Stomach (tissue), 9 donors: ENCODE results near the gene SYNE2. TPM values are rescaled to one million over a fixed set of nuclear protein-coding genes. Genes with fewer than 3 reads are reported as not detected.
A peak's percentile ranks its signal among the peaks of the same experiment; 100 is the strongest.
"Not testable (repeated sequence)": the region's sequence is repeated elsewhere in the genome, so short reads cannot be mapped to it uniquely, and the experiment has no call there.

Source experiments
- DNase-seq, 2 donors: peaks; one replicate each; pipeline versions ENCODE4 v3.0.0 to v3.0.0-alpha.2; 2013 to 2019
- H3K27ac ChIP-seq, 5 donors: fragments of 200-600 bp in 4 of 5; sonication (generic) in 4 of 5; one replicate each; pipeline ENCODE4 v1.5.1; 2013 to 2019; ENCODE audit warnings: mild to moderate bottlenecking in 1 of 5, moderate library complexity in 1 of 5
- H3K27me3 ChIP-seq, 3 donors: fragments of 200-600 bp; sonication (generic); one replicate each; pipeline ENCODE4 v1.5.1; 2017 to 2019; ENCODE audit warnings: mixed run types in 1 of 3
- H3K36me3 ChIP-seq, 4 donors: fragments of 200-600 bp; sonication (generic); 1 replicate in 3 of 4; 2 replicates in 1 of 4; pipeline ENCODE4 v1.5.1; 2016 to 2019
- H3K4me1 ChIP-seq, 4 donors: fragments of 200-600 bp; sonication (generic); one replicate each; pipeline ENCODE4 v1.5.1; 2016 to 2019
- H3K4me3 ChIP-seq, 4 donors: fragments of 200-600 bp; sonication (generic) in 3 of 4; one replicate each; pipeline ENCODE4 v1.5.1; 2016 to 2019; ENCODE audit warnings: mild to moderate bottlenecking in 1 of 4
- H3K9me3 ChIP-seq, 4 donors: fragments of 200-600 bp; sonication (generic); one replicate each; pipeline ENCODE4 v1.5.1; 2016 to 2019
- CTCF ChIP-seq, 7 experiments: fragments of 450-650 bp in 4 of 7; fragments of 200-600 bp in 3 of 7; sonication (generic) in 3 of 7; IDR thresholded peaks; one replicate each; pipeline ENCODE4 v1.5.1; 2016 to 2019; ENCODE audit warnings: antibody characterized with exemption in 7 of 7, control low read depth in 2 of 7, mild to moderate bottlenecking in 1 of 7
- EP300 ChIP-seq: sonication (generic); formaldehyde crosslinking; IDR thresholded peaks from one replicate; pipeline ENCODE4 v1.6.1; 2017; ENCODE audit warnings: antibody characterized with exemption
- POLR2A ChIP-seq, 4 donors: fragments of 450-650 bp; IDR thresholded peaks; one replicate each; pipeline ENCODE4 v1.6.1; 2016; ENCODE audit warnings: antibody characterized with exemption in 4 of 4, control low read depth in 2 of 4, mild to moderate bottlenecking in 1 of 4, moderate library complexity in 1 of 4
- POLR2AphosphoS5 ChIP-seq, 3 donors: sonication (generic); formaldehyde crosslinking; IDR thresholded peaks; one replicate each; pipeline ENCODE4 v1.6.1; 2016; ENCODE audit warnings: antibody characterized with exemption in 3 of 3
- WGBS, 5 donors: extraction: QIAGEN DNeasy Blood & Tissue Kit in 3 of 5; methylation state at CpG; one replicate each; pipeline versions ENCODE4 v1.1.5 to v1.1.7; 2013 to 2018; 5-methylcytosine and 5-hydroxymethylcytosine counted together
- intact Hi-C: fragments of 100-400 bp; cut with DNase I; formaldehyde crosslinking; loops from one replicate; pipeline ENCODE4 v1.15.1; 2023; ENCODE audit warnings: low total_unique reads
- polyA plus RNA-seq, 3 donors: library from polyadenylated mRNA; stranded (reverse); fragments of 200-250 nt; gene quantifications; one replicate each; pipeline ENCODE4 v1.2.3, GENCODE V29; 2013
- total RNA-seq, 5 donors: library from RNA; depleted of rRNA; stranded (reverse); fragments of >200 nt; gene quantifications; one replicate each; pipeline versions ENCODE4 v1.1.0 to v1.2.3, GENCODE V29; 2014 to 2016
- donor health status: healthy with polysubstance abuse.
- donor health status: Bipolar disorder and iron deficiency.
- donor health status: healthy.

SYNE2 gene
- total and polyA plus RNA-seq, 8 donors: 14.4 to 280 (median 120) TPM

GRCh38 chr14:64176330-64176729 lies 323.5 kb downstream of the SYNE2 start:
- no peaks in the 10 kb centered on the region for H3K4me1 ChIP-seq
- intact Hi-C loops: no loop called here
- H3K36me3 ChIP-seq: peaks cover 0 to 93% (median 77%) of the 10 kb centered on the region in 4 donors
- no peak overlapping the region for H3K27ac ChIP-seq
- no peaks in the 10 kb centered on the region for H3K9me3 ChIP-seq
- H3K27me3 ChIP-seq: no peaks in the 10 kb centered on the region
- no peak for TF ChIP-seq POLR2A (IDR thresholded peaks at IDR 0.05)
- no peak for TF ChIP-seq POLR2AphosphoS5 (IDR thresholded peaks at IDR 0.05)
- TF ChIP-seq CTCF (IDR thresholded peaks at IDR 0.05): no peak
- no peak for TF ChIP-seq EP300
- WGBS, 5 donors: 92 to 95% (median 93%) methylated on average over 2 of the region's 2 CpGs
- no peak overlapping the region for H3K4me3 ChIP-seq
- no peak for DNase-seq

DNA sequence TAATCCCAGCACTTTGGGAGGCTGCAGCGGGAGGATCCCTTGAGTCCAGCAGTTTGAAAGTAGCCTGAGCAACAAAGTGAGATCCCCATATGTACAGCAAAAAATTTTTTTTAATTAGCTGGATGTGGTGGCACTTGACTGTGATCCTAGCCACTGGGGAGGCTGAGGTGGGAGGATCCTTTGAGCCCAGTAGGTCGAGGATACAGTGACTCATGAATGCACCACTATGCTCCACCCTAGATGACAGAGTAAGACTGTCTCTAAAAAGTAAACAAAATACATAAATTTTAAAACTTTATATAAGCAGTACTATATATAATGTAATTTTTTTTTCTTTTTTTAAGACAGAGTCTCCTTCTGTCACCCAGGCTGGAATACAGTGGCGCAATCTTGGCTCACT lies 326.0 kb downstream of the SYNE2 start:
- H3K9me3 ChIP-seq: no peaks in the 10 kb centered on the region
- no peak for DNase-seq
- WGBS, 5 donors: 91 to 95% (median 92%) methylated on average over 3 of the region's 3 CpGs
- H3K36me3 ChIP-seq: peaks cover 0 to 74% (median 61%) of the 10 kb centered on the region in 4 donors
- intact Hi-C loops: no loop called here
- no peak overlapping the region for H3K27ac ChIP-seq
- H3K4me1 ChIP-seq: no peaks in the 10 kb centered on the region
- H3K27me3 ChIP-seq: no peaks in the 10 kb centered on the region
- no peak overlapping the region for H3K4me3 ChIP-seq
- TF ChIP-seq POLR2A (IDR thresholded peaks at IDR 0.05) (no peak), CTCF (IDR thresholded peaks at IDR 0.05) (no peak), EP300 (no peak), POLR2AphosphoS5 (IDR thresholded peaks at IDR 0.05) (no peak)

GRCh38 chr14:64182908-64183307 lies 330.1 kb downstream of the SYNE2 start:
- H3K4me1 ChIP-seq, H3K4me3 ChIP-seq, DNase-seq, H3K27me3 ChIP-seq, intact Hi-C loops, H3K27ac ChIP-seq, H3K9me3 ChIP-seq: not testable (repeated sequence)
- 98 to 99% (median 98%) methylated on average over 13 to 40 of the region's 40 CpGs for WGBS, 5 donors
- H3K36me3 ChIP-seq: peaks cover 0 to 54% (median 43%) of the 10 kb centered on the region in 4 donors

GRCh38 chr14:64184103-64184729 lies 331.4 kb downstream of the SYNE2 start:
- Histone ChIP-seq H3K4me3 (no peak overlapping the region), H3K27ac (peak overlapping the region in 4 of 5 donors; percentile 6 to 33 (median 14)), H3K4me1 (no peaks in the 10 kb centered on the region), H3K36me3 (peaks cover 3 to 52% (median 41%) of the 10 kb centered on the region in 4 donors), H3K27me3 (no peaks in the 10 kb centered on the region), H3K9me3 (no peaks in the 10 kb centered on the region)
- intact Hi-C loops: no loop called here
- 31 to 74% (median 49%) methylated on average over 7 of the region's 7 CpGs for WGBS, 5 donors
- TF ChIP-seq POLR2AphosphoS5 (IDR thresholded peaks at IDR 0.05): no peak
- TF ChIP-seq POLR2A (IDR thresholded peaks at IDR 0.05): no peak
- TF ChIP-seq CTCF (IDR thresholded peaks at IDR 0.05): no peak
- TF ChIP-seq EP300: no peak
- peak in 1 of 2 donors; percentile 57 for DNase-seq

DNA sequence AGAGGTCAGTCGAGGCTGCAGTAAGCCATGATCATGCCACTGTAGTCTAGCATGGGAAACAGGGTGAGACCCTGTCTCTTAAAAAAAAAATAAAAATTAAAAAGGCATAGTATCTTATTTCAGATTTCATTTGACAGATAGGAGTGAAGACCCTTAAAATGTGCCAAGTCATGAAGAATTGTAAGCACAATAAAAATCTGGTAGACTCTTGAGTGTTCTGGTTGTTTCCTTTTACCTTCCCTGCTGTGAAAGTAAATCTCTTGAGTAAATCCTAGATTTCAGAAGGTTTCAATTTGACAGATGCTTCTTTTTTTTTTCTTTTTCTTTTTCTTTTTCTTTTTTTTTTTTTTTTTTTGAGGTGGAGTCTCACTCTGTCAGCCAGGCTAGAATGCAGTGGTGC lies 332.4 kb downstream of the SYNE2 start:
- no peak overlapping the region for H3K27ac ChIP-seq
- H3K9me3 ChIP-seq: no peaks in the 10 kb centered on the region
- H3K27me3 ChIP-seq: no peaks in the 10 kb centered on the region
- 90 to 100% (median 94%) methylated on average over 1 of the region's 1 CpG for WGBS, 5 donors
- H3K36me3 ChIP-seq: peaks cover 3 to 52% (median 41%) of the 10 kb centered on the region in 4 donors
- TF ChIP-seq EP300 (no peak), POLR2AphosphoS5 (IDR thresholded peaks at IDR 0.05) (no peak), POLR2A (IDR thresholded peaks at IDR 0.05) (no peak), CTCF (IDR thresholded peaks at IDR 0.05) (no peak)
- no peaks in the 10 kb centered on the region for H3K4me1 ChIP-seq
- intact Hi-C loops: no loop called here
- no peak overlapping the region for H3K4me3 ChIP-seq
- no peak for DNase-seq
